Left renal cortex interstitium (tissue), 4 donors: ENCODE data around the gene DGCR6L. TPM values are rescaled to one million over a fixed set of nuclear protein-coding genes. Genes with fewer than 3 reads are reported as not detected.
"Not testable (repeated sequence)": the region's sequence is repeated elsewhere in the genome, so short reads cannot be mapped to it uniquely, and the experiment has no call there.

Experiments
- DNase-seq, 4 donors: peaks; one replicate each; pipeline ENCODE4 v3.0.0-alpha.2; 2013; ENCODE audit warnings: low read depth in 4 of 4, low spot score in 2 of 4, missing footprints in 1 of 4
- polyA plus RNA-seq, 4 donors: library from polyadenylated mRNA; unstranded; fragments of 120-200 nt; gene quantifications; one replicate each; pipeline ENCODE4 v1.2.1, GENCODE V29; 2013; ENCODE audit not compliant: insufficient read length in 4 of 4

Gene DGCR6L
- polyA plus RNA-seq: 10 to 100 TPM; 50.6 to 74.4 (median 59.3) TPM

DNA sequence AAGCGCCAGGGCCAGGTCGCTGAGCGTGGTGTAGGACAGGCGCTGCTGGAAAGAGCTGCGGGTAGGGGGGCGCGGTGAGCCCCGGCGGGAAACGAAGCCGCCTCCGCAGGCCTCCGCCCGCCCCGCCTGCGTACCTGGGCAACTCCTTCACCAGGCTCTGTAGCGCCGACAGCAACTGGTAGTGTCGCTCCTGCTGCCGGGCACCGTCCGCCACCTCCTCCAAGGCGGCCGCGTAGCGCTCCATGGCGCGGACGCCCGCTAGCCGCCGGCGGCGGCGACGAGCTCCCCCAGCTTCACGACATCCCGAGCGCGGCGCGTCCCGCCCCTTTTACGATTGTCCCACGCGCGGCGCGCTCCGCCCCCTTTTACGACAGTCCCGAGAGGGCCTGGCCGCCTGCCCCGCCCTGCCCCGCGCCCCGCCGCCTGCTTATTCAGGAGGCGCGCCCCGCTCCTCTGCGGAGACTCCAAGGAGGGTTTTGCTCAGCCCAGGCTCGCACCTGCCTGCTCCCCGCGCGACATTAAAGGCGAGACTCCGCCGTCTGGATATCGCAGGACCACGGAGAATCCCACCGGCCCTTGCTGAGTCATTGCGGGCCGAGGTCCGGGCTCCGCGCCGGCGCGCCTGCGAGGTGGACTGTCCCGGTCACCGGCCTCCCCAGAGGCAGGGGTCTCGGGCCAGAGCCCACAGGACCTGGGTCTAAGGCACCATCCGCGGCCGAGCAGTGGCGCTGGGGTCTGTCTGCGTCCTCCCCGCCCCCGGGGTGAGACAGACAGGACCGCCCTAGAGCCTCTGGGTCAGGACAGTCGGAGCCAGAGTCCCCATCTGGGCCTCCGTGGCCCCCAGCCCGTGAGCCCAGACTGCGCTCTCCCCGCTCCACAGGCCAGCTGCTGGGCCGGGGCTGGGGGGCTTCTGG is at the start of gene DGCR6L:
DGCR6L (minus strand) TSS at position 316 of the 914 bp plus-strand sequence; CDS start at position 244, 72 bp downstream.
- DNase-seq: peak; percentile 72 to 95 (median 89)

GRCh38 chr22:20368875-20369274 is 49.0 kb upstream of the DGCR6L start:
- not testable (repeated sequence) for DNase-seq

GRCh38 chr22:20366841-20367240 is 47.0 kb upstream of the DGCR6L start:
- DNase-seq: not testable (repeated sequence)

DNA sequence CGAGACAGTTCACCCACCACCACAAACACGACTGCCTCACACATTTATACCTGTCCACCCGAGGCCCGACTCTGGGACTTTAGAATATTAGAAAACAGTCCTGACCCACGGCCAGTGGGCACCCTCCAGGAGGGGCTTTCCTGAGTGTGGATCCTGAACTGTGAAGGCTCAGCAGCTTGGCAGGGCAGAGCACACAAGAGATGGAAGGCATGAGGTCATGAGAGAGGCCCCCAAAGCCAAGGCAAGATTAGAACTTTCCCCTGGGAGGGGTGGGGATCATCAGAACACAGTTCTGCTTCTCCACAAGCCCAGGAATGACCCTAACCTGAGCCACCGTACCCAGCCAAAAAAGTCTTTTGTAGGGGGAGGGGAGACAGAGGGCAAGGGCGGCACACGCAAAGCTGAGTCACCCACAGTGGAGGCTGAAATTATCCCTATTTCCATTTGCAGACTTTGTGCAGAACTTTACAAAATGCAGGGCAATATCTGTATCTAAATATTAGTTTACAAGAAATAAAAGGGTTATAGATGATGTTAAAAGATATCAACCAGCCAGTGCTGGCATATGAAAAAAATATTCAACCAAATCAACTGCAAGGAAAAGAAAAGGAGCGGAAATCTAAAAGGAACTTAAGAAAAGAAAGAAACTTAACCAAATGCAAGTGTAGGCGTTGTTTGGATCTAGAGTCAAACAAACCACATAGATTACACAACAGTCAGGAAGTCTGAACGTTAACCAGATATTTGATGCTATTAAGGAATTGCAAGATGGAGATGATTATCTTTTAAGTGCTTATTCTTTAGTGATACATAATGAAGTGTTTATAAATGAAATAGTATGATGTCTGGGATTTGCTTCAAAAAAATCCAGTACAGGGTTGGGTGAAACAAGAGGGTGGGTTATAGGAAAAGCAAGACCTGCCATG is 44.7 kb upstream of the DGCR6L start:
- not testable (repeated sequence) for DNase-seq

DNA sequence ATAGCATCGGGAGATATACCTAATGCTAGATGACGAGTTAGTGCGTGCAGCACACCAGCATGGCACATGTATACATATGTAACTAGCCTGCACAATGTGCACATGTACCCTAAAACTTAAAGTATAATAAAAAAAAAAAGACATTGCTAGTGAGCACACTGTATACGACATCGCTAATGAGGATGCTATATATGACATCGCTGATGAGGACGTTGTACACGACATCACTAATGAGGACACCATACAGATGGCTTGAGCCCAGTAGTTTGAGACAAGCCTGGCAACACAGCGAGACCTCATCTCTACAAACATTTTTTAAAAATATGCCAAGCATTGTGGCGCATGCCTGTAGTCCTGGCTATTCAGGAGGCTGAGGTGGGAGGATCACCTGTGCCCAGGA is 42.5 kb upstream of the DGCR6L start:
- not testable (repeated sequence) for DNase-seq

- not testable (repeated sequence) for DNase-seq
Observed at GRCh38 chr22:20361752-20362229, 41.9 kb upstream of the DGCR6L start.

- DNase-seq: not testable (repeated sequence)
Observed at GRCh38 chr22:20360866-20361751, 41.2 kb upstream of the DGCR6L start.

GRCh38 chr22:20360261-20360660 is 40.4 kb upstream of the DGCR6L start:
- DNase-seq: not testable (repeated sequence)

DNA sequence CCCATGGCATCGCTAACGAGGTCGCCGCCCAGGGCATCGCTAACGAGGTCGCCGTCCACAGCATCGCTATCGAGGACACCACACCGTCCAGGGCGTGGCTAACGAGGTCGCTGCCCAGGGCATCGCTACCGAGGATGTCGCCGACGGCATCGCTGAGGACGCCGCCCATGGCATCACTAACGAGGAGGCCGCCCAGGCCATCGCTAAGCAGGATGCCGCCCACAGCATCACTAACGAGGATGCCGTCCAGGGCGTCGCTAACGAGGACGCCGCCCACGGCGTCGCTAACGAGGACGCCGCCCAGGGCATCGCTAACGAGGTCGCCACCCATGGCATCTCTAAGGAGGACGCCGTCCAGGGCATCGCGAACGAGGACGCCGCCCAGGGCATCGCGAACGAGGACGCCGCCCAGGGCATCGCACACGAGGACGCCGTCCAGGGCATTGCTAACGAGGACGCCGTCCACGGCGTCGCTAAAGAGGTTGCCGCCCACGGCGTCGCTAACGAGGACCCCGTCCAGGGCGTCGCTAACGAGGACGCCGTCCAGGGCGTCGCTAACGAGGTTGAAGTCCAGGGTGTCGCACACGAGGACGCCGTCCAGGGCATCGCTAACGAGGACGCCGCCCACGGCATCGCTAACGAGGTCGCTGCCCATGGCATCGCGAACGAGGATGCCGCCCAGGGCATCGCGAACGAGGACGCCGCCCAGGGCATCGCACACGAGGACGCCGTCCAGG is 38.8 kb upstream of the DGCR6L start:
- DNase-seq: not testable (repeated sequence)

DNA sequence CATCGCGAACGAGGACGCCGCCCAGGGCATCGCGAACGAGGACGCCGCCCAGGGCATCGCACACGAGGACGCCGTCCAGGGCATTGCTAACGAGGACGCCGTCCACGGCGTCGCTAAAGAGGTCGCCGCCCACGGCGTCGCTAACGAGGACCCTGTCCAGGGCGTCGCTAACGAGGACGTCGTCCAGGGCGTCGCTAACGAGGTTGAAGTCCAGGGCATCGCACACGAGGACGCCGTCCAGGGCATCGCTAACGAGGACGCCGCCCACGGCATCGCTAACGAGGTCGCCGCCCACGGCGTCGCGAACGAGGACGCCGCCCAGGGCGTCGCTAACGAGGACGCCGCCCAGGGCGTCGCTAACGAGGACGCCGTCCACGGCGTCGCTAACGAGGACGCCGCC is 38.1 kb upstream of the DGCR6L start:
- not testable (repeated sequence) for DNase-seq

GRCh38 chr22:20356906-20357305 is 37.0 kb upstream of the DGCR6L start:
- not testable (repeated sequence) for DNase-seq

DNA sequence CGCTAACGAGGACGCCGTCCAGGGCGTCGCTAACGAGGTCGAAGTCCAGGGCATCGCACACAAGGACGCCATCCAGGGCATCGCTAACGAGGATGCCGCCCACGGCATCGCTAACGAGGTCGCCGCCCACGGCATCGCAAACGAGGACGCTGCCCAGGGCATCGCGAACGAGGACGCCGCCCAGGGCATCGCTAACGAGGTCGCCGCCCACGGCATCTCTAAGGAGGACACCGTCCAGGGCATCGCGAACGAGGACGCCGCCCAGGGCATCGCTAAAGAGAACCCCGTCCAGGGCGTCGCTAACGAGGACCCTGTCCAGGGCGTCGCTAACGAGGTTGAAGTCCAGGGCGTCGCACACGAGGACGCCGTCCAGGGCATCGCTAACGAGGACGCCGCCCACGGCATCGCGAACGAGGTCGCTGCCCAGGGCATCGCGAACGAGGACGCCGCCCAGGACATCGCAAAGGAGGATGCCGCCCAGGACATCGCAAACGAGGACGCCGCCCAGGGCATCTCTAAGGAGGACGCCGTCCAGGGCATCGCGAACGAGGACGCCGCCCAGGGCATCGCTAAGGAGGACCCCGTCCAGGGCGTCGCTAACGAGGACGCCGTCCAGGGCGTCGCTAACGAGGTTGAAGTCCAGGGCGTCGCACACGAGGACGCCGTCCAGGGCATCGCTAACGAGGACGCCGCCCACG is 36.2 kb upstream of the DGCR6L start:
- not testable (repeated sequence) for DNase-seq

DNA sequence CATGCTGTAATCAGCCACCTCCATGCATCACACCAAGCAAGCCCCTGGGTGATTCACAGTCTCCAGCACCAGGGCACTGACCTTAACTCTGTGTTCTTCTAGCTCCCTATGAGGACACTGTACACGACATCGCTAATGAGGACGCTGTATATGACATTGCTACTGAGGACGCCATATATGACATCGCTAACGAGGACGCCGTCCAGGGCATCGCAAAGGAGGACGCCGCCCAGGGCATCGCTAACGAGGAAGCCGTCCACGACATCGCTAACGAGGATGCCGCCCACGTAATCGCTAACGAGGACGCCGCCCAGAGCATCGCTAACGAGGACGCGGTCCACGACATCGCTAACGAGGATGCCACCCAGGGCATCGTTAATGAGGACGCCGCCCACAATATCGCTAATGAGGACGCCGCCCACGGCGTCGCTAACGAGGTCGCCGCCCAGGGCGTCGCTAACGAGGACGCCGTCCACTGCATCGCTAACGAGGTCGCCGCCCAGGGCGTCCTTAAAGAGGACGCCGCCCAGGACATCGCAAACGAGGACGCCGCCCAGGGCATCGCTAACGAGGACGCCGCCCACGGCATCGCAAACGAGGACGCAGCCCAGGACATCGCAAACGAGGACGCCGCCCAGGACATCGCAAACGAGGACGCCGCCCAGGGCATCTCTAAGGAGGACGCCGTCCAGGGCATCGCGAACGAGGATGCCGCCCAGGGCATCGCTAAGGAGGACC is 34.5 kb upstream of the DGCR6L start:
- no peak for DNase-seq

GRCh38 chr22:20352536-20352935 is 32.7 kb upstream of the DGCR6L start:
- not testable (repeated sequence) for DNase-seq

DNA sequence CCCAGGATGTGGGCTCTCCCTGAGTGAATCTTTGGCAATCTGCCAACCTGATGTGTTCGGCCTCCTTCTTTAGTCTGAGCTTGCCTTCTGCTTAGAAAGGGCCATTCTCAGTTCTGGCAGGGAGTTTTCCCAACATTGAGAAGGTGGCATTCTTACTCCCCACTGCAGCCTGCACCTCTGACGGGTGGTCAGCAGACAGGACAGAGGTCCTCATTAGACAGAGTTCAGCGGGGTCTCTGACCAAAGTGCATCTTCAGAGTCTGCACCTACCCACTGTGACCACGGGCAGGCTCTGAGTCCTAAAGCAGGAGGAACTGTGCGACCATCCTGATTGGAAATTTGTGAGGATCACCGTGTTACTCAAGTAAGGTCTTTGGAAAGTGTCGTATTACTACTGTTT is 26.7 kb upstream of the DGCR6L start:
- DNase-seq: not testable (repeated sequence)

- DNase-seq: not testable (repeated sequence)
Observed at GRCh38 chr22:20338291-20338690, 18.4 kb upstream of the DGCR6L start.

- not testable (repeated sequence) for DNase-seq
Observed at GRCh38 chr22:20337807-20338206, 17.9 kb upstream of the DGCR6L start.

GRCh38 chr22:20336561-20336960 is 16.7 kb upstream of the DGCR6L start:
- DNase-seq: not testable (repeated sequence)
